ENCODE results near the gene NPL.

DNA sequence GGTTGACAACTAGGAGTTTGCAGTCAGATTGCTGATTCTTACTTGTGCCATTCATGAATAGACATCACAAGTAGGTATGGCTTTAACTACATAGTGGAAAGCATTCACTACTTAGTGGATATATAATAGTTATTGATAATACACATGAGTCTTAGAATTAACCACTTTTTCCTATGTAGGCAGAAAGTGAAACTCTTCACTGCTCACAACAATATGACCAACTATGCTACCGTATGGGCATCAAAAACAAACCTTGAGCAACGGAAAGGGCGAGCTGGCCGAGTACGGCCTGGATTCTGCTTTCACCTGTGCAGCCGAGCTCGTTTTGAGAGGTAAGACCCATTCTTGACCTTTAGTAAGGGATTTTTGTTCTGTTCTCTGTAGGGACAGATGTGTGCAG, 88.3 kb downstream of the NPL start:
- TF ChIP-seq, protein P1, sequence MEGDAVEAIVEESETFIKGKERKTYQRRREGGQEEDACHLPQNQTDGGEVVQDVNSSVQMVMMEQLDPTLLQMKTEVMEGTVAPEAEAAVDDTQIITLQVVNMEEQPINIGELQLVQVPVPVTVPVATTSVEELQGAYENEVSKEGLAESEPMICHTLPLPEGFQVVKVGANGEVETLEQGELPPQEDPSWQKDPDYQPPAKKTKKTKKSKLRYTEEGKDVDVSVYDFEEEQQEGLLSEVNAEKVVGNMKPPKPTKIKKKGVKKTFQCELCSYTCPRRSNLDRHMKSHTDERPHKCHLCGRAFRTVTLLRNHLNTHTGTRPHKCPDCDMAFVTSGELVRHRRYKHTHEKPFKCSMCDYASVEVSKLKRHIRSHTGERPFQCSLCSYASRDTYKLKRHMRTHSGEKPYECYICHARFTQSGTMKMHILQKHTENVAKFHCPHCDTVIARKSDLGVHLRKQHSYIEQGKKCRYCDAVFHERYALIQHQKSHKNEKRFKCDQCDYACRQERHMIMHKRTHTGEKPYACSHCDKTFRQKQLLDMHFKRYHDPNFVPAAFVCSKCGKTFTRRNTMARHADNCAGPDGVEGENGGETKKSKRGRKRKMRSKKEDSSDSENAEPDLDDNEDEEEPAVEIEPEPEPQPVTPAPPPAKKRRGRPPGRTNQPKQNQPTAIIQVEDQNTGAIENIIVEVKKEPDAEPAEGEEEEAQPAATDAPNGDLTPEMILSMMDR (IDR thresholded peaks at IDR 0.05): no peak
- TF ChIP-seq EP300 (IDR thresholded peaks at IDR 0.05; ENCODE audit: low read depth): no peak
